HFFc6 (cell line): ENCODE results near the gene OOEP. TPM values are rescaled to one million over a fixed set of nuclear protein-coding genes. Genes with fewer than 3 reads are reported as not detected.

Experiments used
- DNase-seq: peaks from one replicate; pipeline ENCODE4 v3.0.0-alpha.2; 2018
- H3K27ac Mint-ChIP-seq: 2 replicates; pipeline ENCODE4 v1.8.0; 2020; ENCODE audit warnings: mild to moderate bottlenecking, mixed read lengths
- H3K27me3 Mint-ChIP-seq: 2 replicates; pipeline ENCODE4 v1.8.0; 2021; ENCODE audit warnings: mild to moderate bottlenecking, moderate library complexity, mixed read lengths; ENCODE audit not compliant: insufficient read depth
- H3K36me3 Mint-ChIP-seq: 2 replicates; pipeline ENCODE4 v1.8.0; 2021; ENCODE audit warnings: low read depth, mixed read lengths
- H3K4me1 Mint-ChIP-seq: 2 replicates; pipeline ENCODE4 v1.8.0; 2020; ENCODE audit warnings: low read depth, mixed read lengths
- H3K4me3 Mint-ChIP-seq: 2 replicates; pipeline ENCODE4 v1.8.0; 2020; ENCODE audit warnings: mild to moderate bottlenecking, moderate library complexity, mixed read lengths
- H3K9me3 Mint-ChIP-seq: 2 replicates; pipeline ENCODE4 v1.8.0; 2020; ENCODE audit warnings: mild to moderate bottlenecking, mixed read lengths
- CTCF ChIP-seq: fragments of 200-600 bp; sonication (generic); IDR thresholded peaks from 2 replicates; pipeline ENCODE4 v1.5.0; 2021; ENCODE audit warnings: antibody characterized with exemption, mild to moderate bottlenecking
- total RNA-seq, 6 experiments: library from RNA; stranded (reverse); fragmentation: NEBNext Ultra II Directional; extraction: Animal tissue kit (Norgen Biotek cat#: 25700); gene quantifications; 2 replicates in 1 of 6; 3 replicates in 5 of 6; pipeline ENCODE4 v1.2.3, GENCODE V29; 2021

OOEP gene
- total RNA-seq, 6 experiments from 2014 or later, result not detected

GRCh38 chr6:73353636-73354593 is 15.8 kb downstream of the OOEP start, which contains the start of gene DPPA5:
TSS of gene DPPA5 (minus strand) at chr6:73354276. CDS start at chr6:73354225, 51 bp downstream.
- no peaks in the 10 kb centered on the region for H3K9me3 Mint-ChIP-seq
- no peak for TF ChIP-seq CTCF
- H3K4me3 Mint-ChIP-seq, result no peak within 1 kb of the TSS
- no peaks in the 10 kb centered on the region for H3K36me3 Mint-ChIP-seq
- peaks cover 20% of the 10 kb centered on the region for H3K27me3 Mint-ChIP-seq
- no peak for DNase-seq
- H3K27ac Mint-ChIP-seq, result no peak within 1 kb of the TSS
- no peaks in the 10 kb centered on the region for H3K4me1 Mint-ChIP-seq

- Mint-ChIP-seq H3K27me3 (peaks cover 26% of the 10 kb centered on the region), H3K27ac (no peak overlapping the region), H3K36me3 (no peaks in the 10 kb centered on the region), H3K4me3 (no peak overlapping the region), H3K9me3 (no peaks in the 10 kb centered on the region), H3K4me1 (no peaks in the 10 kb centered on the region)
- DNase-seq, result no peak
- TF ChIP-seq CTCF, result no peak
These were observed 20.4 kb downstream of the OOEP start for GRCh38 chr6:73349311-73349710.

- Mint-ChIP-seq H3K36me3 (no peaks in the 10 kb centered on the region), H3K4me3 (no peak overlapping the region), H3K27me3 (peaks cover 32% of the 10 kb centered on the region), H3K27ac (no peak overlapping the region), H3K4me1 (no peaks in the 10 kb centered on the region), H3K9me3 (no peaks in the 10 kb centered on the region)
- no peak for TF ChIP-seq CTCF
- DNase-seq, result no peak
These were observed 21.0 kb downstream of the OOEP start for GRCh38 chr6:73348550-73349204.

DNA sequence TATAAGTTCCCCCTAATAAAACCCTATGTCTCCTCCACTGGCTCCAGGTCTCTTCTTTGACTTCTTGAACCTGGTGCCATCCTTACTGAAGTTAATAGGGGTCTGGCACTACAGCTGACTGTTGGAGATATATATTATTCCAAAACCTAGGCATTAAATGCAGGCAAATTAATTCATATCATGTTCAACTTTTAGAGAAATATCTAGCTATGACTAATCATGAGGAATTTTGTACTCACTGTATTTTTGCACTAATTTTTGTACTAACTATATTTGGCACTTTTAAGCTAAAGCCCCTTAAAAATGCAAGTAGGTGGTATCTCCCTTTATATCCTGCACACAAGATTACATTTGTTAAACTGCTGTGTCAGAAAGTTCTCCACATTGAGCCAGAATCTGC is 26.5 kb downstream of the OOEP start:
- DNase-seq, result no peak
- no peaks in the 10 kb centered on the region for H3K9me3 Mint-ChIP-seq
- no peak overlapping the region for H3K4me3 Mint-ChIP-seq
- no peaks in the 10 kb centered on the region for H3K36me3 Mint-ChIP-seq
- H3K4me1 Mint-ChIP-seq, result peaks cover 14% of the 10 kb centered on the region
- no peak for TF ChIP-seq CTCF
- H3K27ac Mint-ChIP-seq, result no peak overlapping the region
- peaks cover 15% of the 10 kb centered on the region for H3K27me3 Mint-ChIP-seq

GRCh38 chr6:73342174-73342573 is 27.5 kb downstream of the OOEP start:
- DNase-seq, result no peak
- H3K27ac Mint-ChIP-seq, result no peak overlapping the region
- TF ChIP-seq CTCF, result no peak
- no peaks in the 10 kb centered on the region for H3K36me3 Mint-ChIP-seq
- peaks cover 14% of the 10 kb centered on the region for H3K4me1 Mint-ChIP-seq
- H3K4me3 Mint-ChIP-seq, result no peak overlapping the region
- H3K9me3 Mint-ChIP-seq, result no peaks in the 10 kb centered on the region
- H3K27me3 Mint-ChIP-seq, result peaks cover 16% of the 10 kb centered on the region
